RWPE1 (cell line): ENCODE measurements around the gene NUP88.
A peak's percentile ranks its signal among the peaks of the same experiment; 100 is the strongest.

Experiments
- CTCF ChIA-PET: fragments of 350-600 bp; sonication (Branson Sonifier 250); formaldehyde crosslinking; extraction: SDS; loops from one replicate; lab custom pipeline; 2021; lab: Yijun Ruan, JAX
- POLR2A ChIA-PET: fragments of 400-600 bp; formaldehyde crosslinking; extraction: SDS; loops from one replicate; lab custom pipeline; 2020; ENCODE audit warnings: antibody characterized with exemption; ENCODE audit not compliant: low non-redundant PET; lab: Yijun Ruan, JAX
- DNase-seq: peaks from one replicate; pipeline ENCODE4 v3.0.0; 2012; ENCODE audit warnings: low spot score
- H3K27ac ChIP-seq: fragments of 450-650 bp; 2 replicates; pipeline ENCODE4 v1.5.1; 2017
- TF ChIP-seq, protein P1 (sequence below): fragments of 450-650 bp; conservative IDR thresholded peaks from 2 replicates; pipeline ENCODE4 v1.5.1; 2017; ENCODE audit warnings: low read depth, mild to moderate bottlenecking

The NUP88 gene

DNA sequence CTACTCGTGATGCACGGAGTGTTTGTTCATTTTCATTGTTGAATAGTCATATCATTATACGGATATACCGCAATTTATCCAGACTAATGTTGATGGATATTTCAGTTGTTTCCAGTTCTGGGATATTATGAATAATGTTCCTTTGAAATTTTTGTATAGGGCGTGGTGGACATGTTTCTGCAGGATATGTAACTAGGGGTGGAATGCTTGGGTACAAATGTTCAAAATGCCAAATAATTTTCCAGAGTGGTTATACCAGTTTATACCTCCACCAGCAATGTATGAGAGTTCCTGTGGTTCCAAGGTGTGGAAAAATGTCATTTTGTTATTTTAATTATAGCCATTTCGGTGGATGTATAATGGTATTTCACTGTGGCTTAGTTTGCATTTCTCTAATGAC lies 53.6 kb downstream of the NUP88 start:
- no peak overlapping the region for H3K27ac ChIP-seq
- CTCF ChIA-PET = interaction anchor here (1.0 kb wide), 1 partner anchor 73 kb away, joined by 3 read pairs; the partner anchor contains the start of gene C1QBP
- POLR2A ChIA-PET = no interaction called here
- TF ChIP-seq, protein P1, sequence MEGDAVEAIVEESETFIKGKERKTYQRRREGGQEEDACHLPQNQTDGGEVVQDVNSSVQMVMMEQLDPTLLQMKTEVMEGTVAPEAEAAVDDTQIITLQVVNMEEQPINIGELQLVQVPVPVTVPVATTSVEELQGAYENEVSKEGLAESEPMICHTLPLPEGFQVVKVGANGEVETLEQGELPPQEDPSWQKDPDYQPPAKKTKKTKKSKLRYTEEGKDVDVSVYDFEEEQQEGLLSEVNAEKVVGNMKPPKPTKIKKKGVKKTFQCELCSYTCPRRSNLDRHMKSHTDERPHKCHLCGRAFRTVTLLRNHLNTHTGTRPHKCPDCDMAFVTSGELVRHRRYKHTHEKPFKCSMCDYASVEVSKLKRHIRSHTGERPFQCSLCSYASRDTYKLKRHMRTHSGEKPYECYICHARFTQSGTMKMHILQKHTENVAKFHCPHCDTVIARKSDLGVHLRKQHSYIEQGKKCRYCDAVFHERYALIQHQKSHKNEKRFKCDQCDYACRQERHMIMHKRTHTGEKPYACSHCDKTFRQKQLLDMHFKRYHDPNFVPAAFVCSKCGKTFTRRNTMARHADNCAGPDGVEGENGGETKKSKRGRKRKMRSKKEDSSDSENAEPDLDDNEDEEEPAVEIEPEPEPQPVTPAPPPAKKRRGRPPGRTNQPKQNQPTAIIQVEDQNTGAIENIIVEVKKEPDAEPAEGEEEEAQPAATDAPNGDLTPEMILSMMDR = no peak
- DNase-seq = peak; percentile 42

DNA sequence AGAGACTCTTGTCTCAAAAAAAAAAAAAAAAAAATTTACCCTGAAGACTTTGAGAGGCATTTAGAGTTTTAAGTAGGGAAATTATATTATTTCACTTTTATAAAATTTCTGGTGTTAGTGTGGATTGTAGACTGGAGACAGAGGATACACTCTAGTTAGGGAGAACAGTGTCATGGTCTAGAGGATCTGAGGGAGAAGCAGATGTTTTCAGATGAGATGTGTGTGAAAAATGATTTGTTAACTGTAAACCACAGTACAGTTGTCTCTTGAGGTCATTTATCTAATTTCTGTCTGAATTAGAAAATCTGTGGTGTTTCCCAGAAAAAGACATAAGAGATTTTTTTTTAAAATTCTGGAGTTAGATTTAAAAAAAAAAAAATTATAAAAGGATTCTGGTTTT lies 54.8 kb downstream of the NUP88 start:
- POLR2A ChIA-PET = no interaction called here
- CTCF ChIA-PET = no interaction called here
- TF ChIP-seq, protein P1 = no peak
- DNase-seq = no peak
- H3K27ac ChIP-seq = peak overlapping the region; percentile 44

DNA sequence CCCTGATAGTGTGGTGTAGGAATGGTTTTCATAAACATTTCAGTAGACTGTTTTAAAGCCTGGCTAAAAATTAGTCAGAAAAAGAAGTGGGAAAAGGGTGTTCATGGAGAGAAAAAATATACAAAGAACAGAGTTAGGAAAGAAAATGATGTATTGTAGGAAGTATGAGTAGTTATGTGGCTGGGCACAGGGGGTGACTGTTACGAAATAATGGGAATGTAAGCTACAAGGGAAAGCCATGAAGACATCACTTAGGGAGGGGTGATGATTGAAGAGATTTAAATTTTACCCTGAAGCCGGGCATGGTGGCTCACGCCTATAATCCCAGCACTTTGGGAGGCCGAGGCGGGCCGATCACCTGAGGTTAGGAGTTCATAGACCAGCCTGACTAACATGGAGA lies 55.3 kb downstream of the NUP88 start:
- CTCF ChIA-PET = interaction anchor here (0.8 kb wide), 1 partner anchor 1457 kb away, joined by 3 read pairs; no protein-coding TSS in a partner anchor
- H3K27ac ChIP-seq = peak overlapping the region; percentile 44
- TF ChIP-seq, protein P1 = no peak
- DNase-seq = peak; percentile 43
- POLR2A ChIA-PET = interaction anchor here (0.5 kb wide), 1 partner anchor 82 kb away, joined by 4 read pairs; no protein-coding TSS in a partner anchor

GRCh38 chr17:5362162-5362811 lies 57.2 kb downstream of the NUP88 start:
- TF ChIP-seq, protein P1 = no peak
- DNase-seq = no peak
- ChIA-PET POLR2A (no interaction called here), CTCF (no interaction called here)
- no peak overlapping the region for H3K27ac ChIP-seq

DNA sequence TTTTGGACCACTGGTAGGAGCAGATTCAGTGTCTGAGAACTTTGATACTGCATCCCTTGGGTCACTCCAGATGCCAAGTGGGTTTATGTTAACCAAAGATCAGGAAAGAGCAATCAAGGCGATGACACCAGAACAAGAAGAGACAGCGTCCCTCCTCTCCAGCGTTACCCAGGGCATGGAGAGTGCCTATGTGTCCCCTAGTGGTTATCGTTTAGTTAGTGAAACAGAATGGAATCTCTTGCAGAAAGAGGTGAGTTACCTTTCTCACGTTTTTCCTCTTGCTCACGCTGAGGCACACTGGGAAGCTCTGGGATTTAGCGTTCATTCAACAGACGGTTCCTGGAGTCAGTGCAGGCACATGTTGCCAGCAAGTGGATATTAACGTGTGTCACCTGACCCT lies 58.0 kb downstream of the NUP88 start:
- TF ChIP-seq, protein P1 = no peak
- ChIA-PET POLR2A (no interaction called here), CTCF (no interaction called here)
- no peak overlapping the region for H3K27ac ChIP-seq
- DNase-seq = no peak

- CTCF ChIA-PET = no interaction called here
These were observed 63.9 kb downstream of the NUP88 start for GRCh38 chr17:5355421-5356129.

More at GRCh38 chr17:5355421-5356129, 63.9 kb downstream of the NUP88 start:
- no peak overlapping the region for H3K27ac ChIP-seq
- POLR2A ChIA-PET = no interaction called here
- TF ChIP-seq, protein P1 = no peak
- DNase-seq = no peak
